GM12874 (cell line): ENCODE measurements around the gene XRCC6.

Experiments
- TF ChIP-seq, protein P1 (sequence below): IDR thresholded peaks from 2 replicates; pipeline ENCODE4 v1.5.1; 2011; ENCODE audit warnings: low read depth, mild to moderate bottlenecking, control low read depth, low read length, moderate library complexity; ENCODE audit not compliant: insufficient read depth

The XRCC6 gene

GRCh38 chr22:41625577-41625976 is 4.5 kb downstream of the XRCC6 start:
- TF ChIP-seq, protein P1, sequence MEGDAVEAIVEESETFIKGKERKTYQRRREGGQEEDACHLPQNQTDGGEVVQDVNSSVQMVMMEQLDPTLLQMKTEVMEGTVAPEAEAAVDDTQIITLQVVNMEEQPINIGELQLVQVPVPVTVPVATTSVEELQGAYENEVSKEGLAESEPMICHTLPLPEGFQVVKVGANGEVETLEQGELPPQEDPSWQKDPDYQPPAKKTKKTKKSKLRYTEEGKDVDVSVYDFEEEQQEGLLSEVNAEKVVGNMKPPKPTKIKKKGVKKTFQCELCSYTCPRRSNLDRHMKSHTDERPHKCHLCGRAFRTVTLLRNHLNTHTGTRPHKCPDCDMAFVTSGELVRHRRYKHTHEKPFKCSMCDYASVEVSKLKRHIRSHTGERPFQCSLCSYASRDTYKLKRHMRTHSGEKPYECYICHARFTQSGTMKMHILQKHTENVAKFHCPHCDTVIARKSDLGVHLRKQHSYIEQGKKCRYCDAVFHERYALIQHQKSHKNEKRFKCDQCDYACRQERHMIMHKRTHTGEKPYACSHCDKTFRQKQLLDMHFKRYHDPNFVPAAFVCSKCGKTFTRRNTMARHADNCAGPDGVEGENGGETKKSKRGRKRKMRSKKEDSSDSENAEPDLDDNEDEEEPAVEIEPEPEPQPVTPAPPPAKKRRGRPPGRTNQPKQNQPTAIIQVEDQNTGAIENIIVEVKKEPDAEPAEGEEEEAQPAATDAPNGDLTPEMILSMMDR, result no peak

DNA sequence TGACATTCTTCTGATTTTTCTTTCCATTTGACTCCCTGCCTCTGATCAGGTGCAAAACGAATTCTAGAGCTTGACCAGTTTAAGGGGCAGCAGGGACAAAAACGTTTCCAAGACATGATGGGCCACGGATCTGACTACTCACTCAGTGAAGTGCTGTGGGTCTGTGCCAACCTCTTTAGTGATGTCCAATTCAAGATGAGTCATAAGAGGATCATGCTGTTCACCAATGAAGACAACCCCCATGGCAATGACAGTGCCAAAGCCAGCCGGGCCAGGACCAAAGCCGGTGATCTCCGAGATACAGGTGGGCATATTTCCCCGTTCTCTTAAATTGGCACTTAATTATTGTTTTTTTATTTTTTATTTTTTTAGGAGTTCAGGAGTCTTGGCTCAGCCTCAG is 15.4 kb downstream of the XRCC6 start:
- TF ChIP-seq, protein P1, result no peak

DNA sequence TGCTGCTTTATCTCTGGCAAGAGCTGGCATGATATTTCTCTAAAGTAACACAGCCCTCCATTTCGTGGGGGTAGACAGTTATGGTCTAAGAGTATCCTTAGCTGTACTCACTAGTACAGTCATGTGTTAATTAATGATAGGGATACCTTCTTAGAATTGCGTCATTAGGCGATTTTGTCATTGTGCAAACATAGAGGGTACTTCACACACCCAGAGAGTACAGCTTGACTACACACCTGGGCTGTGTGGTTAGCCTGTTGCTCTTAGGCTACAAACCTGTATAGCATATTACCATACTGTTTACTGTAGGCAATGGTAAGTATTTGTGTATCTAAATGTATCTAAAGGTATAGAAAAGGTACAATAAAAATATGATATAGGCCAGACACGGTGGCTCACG is 17.0 kb downstream of the XRCC6 start:
- TF ChIP-seq, protein P1, result no peak

- TF ChIP-seq, protein P1, result no peak
These were observed 17.7 kb downstream of the XRCC6 start for GRCh38 chr22:41638748-41639147.

GRCh38 chr22:41641854-41642253 is 20.8 kb downstream of the XRCC6 start:
- TF ChIP-seq, protein P1, result no peak

DNA sequence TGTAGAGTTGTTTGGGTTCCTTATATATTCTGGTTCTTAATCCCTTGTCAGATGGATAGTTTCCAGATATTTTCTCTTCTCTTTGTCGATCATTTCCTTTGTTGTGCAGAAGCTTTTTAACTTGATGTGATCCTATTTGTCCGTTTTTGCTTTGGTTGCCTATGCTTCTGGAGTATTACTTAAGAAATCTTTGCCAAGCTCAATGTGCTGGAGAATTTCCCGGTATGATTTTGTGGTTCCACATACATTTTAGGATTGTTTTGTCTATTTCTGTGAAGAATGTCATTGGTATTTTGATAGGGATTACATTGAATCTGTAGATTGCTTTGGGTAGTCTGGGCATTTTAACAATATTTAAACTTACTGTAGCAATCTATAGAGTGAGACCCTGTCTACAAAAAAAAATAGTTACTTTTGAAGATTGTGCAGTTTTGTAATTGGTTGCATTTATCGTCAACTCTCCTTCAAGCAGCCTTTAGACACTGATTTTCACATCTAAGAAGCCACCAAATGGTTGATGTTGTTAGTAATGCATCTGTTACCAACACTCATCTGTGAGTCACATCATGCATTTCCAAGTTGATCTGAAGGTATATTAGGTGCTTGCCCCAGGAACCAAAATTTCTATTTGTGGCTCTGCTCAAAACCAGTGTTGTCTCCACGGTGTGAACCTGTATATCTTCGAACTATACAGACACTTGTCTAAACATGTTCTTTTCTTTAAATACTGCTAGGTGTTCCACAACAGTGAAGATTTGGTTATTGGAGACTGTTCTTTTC is 21.4 kb downstream of the XRCC6 start:
- TF ChIP-seq, protein P1, result no peak

DNA sequence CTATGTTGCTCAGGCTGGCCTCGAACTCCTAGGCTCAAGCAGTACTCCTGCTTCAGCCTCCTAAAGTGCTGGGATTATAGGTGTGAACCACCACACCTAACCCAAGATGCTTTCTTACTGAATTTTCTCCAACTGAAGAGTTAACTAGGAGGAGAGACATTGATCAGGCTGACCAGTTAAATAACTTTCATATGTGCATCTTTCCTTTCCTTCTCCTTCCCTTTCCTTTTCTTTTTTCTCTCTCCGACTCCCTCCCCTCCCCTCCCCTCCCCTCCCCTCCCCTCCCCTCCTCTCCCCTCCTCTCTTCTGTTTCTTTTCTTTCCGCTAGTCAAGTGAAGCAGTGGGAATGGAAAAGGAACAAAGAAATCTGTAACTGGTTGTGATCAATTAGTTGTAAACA is 26.7 kb downstream of the XRCC6 start:
- TF ChIP-seq, protein P1, result no peak
